ENCODE data around the gene DCST2. TPM values are rescaled to one million over a fixed set of nuclear protein-coding genes. Genes with fewer than 3 reads are reported as not detected.
A peak's percentile ranks its signal among the peaks of the same experiment; 100 is the strongest.

The DCST2 gene
- total and polyA plus RNA-seq, 9 of the 15 experiments (the other 6 are each of a cell fraction or from before 2014, with no cell fraction given), result 0.09 to 0.49 (median 0.11) TPM; not detected in 3

DNA sequence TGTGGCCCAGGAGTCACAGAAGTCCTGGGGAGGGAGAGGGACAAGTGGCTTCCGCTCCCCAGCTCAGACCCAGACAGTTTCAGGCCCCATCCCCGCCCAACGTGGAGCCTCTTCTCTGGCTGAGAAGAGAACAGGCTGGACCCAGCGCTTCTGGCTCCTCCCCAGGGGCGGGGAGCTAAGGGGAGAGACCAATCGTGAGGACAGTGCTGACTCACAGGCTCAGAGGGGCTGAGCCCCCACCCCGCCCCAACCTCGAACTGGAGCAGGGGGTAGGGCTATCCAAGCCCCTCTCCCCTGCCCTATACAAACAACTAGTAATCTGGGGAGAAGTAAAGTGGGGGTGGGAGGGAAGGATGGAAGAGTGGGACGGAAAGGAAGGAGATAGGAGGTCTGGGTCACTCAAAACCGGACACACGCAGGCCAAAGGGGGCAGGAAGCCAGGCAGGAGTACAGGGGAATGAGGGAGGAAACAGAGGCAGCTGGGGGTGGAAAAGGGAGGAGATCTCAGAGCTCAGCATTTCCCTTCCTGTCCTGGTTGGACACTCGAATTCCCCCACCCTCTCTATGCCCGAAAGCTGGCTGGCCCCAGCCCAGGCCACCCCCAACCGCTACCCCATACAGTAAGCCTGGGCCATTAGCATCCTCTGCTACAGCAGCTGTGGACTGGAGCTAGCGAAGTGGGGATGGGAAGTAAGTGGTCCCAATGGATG, 62.8 kb downstream of the DCST2 start, which contains the start of gene SHC1 (continued):
- TF ChIP-seq, protein P1, sequence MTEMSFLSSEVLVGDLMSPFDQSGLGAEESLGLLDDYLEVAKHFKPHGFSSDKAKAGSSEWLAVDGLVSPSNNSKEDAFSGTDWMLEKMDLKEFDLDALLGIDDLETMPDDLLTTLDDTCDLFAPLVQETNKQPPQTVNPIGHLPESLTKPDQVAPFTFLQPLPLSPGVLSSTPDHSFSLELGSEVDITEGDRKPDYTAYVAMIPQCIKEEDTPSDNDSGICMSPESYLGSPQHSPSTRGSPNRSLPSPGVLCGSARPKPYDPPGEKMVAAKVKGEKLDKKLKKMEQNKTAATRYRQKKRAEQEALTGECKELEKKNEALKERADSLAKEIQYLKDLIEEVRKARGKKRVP (CRISPR knock-in tag; IDR thresholded peaks at IDR 0.05), result no peak
- TF ChIP-seq DPF2 (IDR thresholded peaks at IDR 0.05), result peak; percentile 84
- no peak for TF ChIP-seq NFXL1 (CRISPR knock-in tag; IDR thresholded peaks at IDR 0.05)
- TF ChIP-seq YY1 (IDR thresholded peaks at IDR 0.05; ENCODE audit: borderline replicate concordance in 1 of 3, control insufficient read depth in 1 of 3, extremely low read depth in 1 of 3, insufficient read depth in 3 of 3, insufficient read length in 1 of 3, insufficient replicate concordance in 2 of 3, low read depth in 1 of 3, low read length in 2 of 3), result no peak
- no peak for TF ChIP-seq BCLAF1 (IDR thresholded peaks at IDR 0.05; ENCODE audit: borderline replicate concordance in 1 of 2, control insufficient read depth in 1 of 2, low read depth in 2 of 2, low read length in 1 of 2)
- TF ChIP-seq SETDB1 (IDR thresholded peaks at IDR 0.05; ENCODE audit: low read length), result no peak
- TF ChIP-seq ZC3H8 (IDR thresholded peaks at IDR 0.05), result no peak
- peak; percentile 61 for TF ChIP-seq TAF1 (IDR thresholded peaks at IDR 0.05; ENCODE audit: control insufficient read depth, extremely low read depth, insufficient read depth, low read length, severe bottlenecking)
- no peak for TF ChIP-seq CXXC5 (CRISPR knock-in tag; IDR thresholded peaks at IDR 0.05)
- TF ChIP-seq CBX2 (IDR thresholded peaks at IDR 0.05; ENCODE audit: insufficient read depth, low read length, poor library complexity, severe bottlenecking), result no peak
- no peak for TF ChIP-seq PURB (CRISPR knock-in tag; IDR thresholded peaks at IDR 0.05; ENCODE audit: low read depth)
- no peak for TF ChIP-seq CLOCK (CRISPR knock-in tag; IDR thresholded peaks at IDR 0.05; ENCODE audit: borderline replicate concordance)
- 0 out of 2 replicates have a peak, but pooled peaks have one; percentile 5 for TF ChIP-seq SPI1 (IDR thresholded peaks at IDR 0.05; ENCODE audit: borderline replicate concordance, low read depth, low read length)
- TF ChIP-seq FOXJ2 (tag; IDR thresholded peaks at IDR 0.05), result no peak
- TF ChIP-seq PHF21A (IDR thresholded peaks at IDR 0.05; ENCODE audit: borderline replicate concordance, low read depth), result no peak
- no peak for TF ChIP-seq KDM4B (IDR thresholded peaks at IDR 0.05; ENCODE audit: borderline replicate concordance in 2 of 2, low read depth in 1 of 2)
- no peak for TF ChIP-seq ILK (tag; IDR thresholded peaks at IDR 0.05; ENCODE audit: borderline replicate concordance, low read depth)
- TF ChIP-seq MAFG (tag; conservative IDR thresholded peaks at IDR 0.05), result peak; percentile 49
- TF ChIP-seq NRF1 (conservative IDR thresholded peaks at IDR 0.05 in 1 of 2, IDR thresholded peaks at IDR 0.05 in 1 of 2), result peak; percentile 33 to 34; a peak in 1 of 4 replicates
- no peak for TF ChIP-seq ZNF12 (CRISPR knock-in tag; IDR thresholded peaks at IDR 0.05)

Measured in K562 (cell line).